ENCODE data around the gene KCNJ10.

Gene KCNJ10

DNA sequence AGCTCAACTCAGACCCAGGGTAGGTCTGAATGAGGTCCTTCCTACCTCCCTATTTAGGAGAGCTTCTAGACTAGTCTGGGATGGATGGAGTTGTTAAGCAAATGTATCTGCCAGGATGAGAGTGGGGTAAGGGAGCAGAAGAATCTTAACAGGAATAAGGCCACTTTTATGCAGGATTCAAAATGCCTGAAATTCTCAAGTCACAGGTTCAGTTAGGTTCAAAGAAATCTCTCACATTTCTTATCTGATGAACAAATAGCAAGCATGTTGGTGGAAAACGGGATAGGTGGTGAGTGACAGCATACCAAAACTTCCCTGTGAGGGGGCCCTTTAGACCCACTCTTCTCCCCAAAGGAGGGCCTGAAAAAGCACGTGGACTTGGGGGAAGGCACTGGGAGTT lies 118.9 kb downstream of the KCNJ10 start:
- TF ChIP-seq TEAD4 (IDR thresholded peaks at IDR 0.05) (no peak), FOXM1 (IDR thresholded peaks at IDR 0.05; ENCODE audit: borderline replicate concordance, low read depth) (no peak), NFIC (IDR thresholded peaks at IDR 0.05) (no peak), ZBTB7A (IDR thresholded peaks at IDR 0.05; ENCODE audit: low read depth) (no peak), REST (IDR thresholded peaks at IDR 0.05; ENCODE audit: low read depth) (no peak), TAF1 (IDR thresholded peaks at IDR 0.05; ENCODE audit: low read depth) (no peak), EGR1 (IDR thresholded peaks at IDR 0.05) (no peak), EP300 (IDR thresholded peaks at IDR 0.05; ENCODE audit: borderline replicate concordance) (no peak), TCF12 (IDR thresholded peaks at IDR 0.05; ENCODE audit: low read depth) (no peak), YY1 (IDR thresholded peaks at IDR 0.05; ENCODE audit: low read depth) (no peak), RAD21 (IDR thresholded peaks at IDR 0.05; ENCODE audit: low read depth) (no peak), CREB1 (IDR thresholded peaks at IDR 0.05; ENCODE audit: low read depth) (no peak), CEBPB (IDR thresholded peaks at IDR 0.05) (no peak)
- TF ChIP-seq, protein P1, sequence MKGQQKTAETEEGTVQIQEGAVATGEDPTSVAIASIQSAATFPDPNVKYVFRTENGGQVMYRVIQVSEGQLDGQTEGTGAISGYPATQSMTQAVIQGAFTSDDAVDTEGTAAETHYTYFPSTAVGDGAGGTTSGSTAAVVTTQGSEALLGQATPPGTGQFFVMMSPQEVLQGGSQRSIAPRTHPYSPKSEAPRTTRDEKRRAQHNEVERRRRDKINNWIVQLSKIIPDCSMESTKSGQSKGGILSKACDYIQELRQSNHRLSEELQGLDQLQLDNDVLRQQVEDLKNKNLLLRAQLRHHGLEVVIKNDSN (IDR thresholded peaks at IDR 0.05), result no peak
- TF ChIP-seq, protein P2, sequence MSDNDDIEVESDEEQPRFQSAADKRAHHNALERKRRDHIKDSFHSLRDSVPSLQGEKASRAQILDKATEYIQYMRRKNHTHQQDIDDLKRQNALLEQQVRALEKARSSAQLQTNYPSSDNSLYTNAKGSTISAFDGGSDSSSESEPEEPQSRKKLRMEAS (IDR thresholded peaks at IDR 0.05), result no peak

DNA sequence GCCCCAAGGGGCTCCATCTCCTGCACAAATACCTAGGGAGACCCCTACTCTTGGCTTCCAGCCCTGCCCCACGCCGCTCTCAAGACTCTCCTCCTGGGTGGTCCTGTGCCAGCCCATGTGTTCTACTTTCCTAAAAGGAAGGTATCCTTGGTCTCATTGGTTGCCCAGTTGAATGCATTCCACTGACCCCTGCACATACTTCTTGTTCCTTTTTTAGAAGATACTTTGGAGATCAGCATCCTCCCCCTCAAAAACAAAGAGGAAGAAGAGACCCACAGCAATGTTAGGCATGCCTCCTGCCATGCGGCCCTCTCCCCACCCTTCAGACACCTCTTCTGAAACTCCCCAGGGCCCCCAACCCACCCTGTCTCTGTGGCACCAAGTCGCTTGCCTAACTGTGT lies 120.0 kb downstream of the KCNJ10 start:
- TF ChIP-seq TAF1 (IDR thresholded peaks at IDR 0.05; ENCODE audit: low read depth) (no peak), CEBPB (IDR thresholded peaks at IDR 0.05) (no peak), YY1 (IDR thresholded peaks at IDR 0.05; ENCODE audit: low read depth) (no peak), RAD21 (IDR thresholded peaks at IDR 0.05; ENCODE audit: low read depth) (no peak), NFIC (IDR thresholded peaks at IDR 0.05) (no peak), TCF12 (IDR thresholded peaks at IDR 0.05; ENCODE audit: low read depth) (no peak), FOXM1 (IDR thresholded peaks at IDR 0.05; ENCODE audit: borderline replicate concordance, low read depth) (no peak), EGR1 (IDR thresholded peaks at IDR 0.05) (no peak), TEAD4 (IDR thresholded peaks at IDR 0.05) (no peak), EP300 (IDR thresholded peaks at IDR 0.05; ENCODE audit: borderline replicate concordance) (no peak), CREB1 (IDR thresholded peaks at IDR 0.05; ENCODE audit: low read depth) (no peak), ZBTB7A (IDR thresholded peaks at IDR 0.05; ENCODE audit: low read depth) (no peak)

DNA sequence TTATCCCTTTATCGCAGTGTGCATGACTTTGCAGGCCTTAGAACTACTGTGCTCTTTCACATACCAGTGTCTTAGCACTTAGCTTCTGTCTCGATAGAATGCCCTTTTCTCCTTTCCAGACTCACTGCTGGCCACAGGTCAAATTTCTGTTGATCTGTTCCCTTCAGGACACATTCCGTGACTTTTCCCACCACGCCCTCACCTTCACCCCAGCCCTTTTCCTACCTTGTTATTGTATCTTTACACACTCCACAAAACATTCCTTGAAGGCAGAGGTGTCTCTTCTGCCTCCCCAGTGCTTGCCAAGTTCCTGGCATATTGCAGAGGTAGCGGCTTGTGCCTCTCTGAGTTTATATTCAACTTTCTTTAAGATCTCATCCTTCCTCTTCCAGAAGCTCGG lies 120.8 kb downstream of the KCNJ10 start:
- TF ChIP-seq TAF1 (IDR thresholded peaks at IDR 0.05; ENCODE audit: low read depth), result no peak
- peak; percentile 69 for TF ChIP-seq TEAD4 (IDR thresholded peaks at IDR 0.05)
- TF ChIP-seq TCF12 (IDR thresholded peaks at IDR 0.05; ENCODE audit: low read depth), result peak; percentile 37; the same call in 1 of the 2 replicates
- no peak for TF ChIP-seq EP300 (IDR thresholded peaks at IDR 0.05; ENCODE audit: borderline replicate concordance)
- peak; percentile 65 for TF ChIP-seq NFIC (IDR thresholded peaks at IDR 0.05)
- no peak for TF ChIP-seq YY1 (IDR thresholded peaks at IDR 0.05; ENCODE audit: low read depth)
